Measurements from ENCODE around the gene YAF2.
A peak's percentile ranks its signal among the peaks of the same experiment; 100 is the strongest.

YAF2 gene

DNA sequence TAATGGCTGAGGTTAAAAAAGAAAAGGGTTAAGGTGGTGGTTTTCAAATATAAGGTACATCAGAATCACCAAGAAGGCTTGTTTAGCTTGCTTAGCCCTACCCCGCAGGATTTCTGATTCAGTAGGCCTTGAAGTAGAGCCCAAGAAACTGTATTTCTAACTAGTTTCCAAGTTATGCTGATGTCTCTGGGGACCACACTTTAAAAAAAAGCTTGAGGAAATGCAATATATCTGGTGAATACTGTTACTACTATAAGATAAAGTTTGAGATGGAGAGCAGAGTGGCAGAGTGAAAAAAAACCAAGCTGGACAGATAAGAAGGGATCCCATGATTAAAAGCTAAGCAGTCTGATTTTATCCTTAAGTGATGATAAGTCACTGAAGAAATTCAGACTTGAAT is 75.1 kb downstream of the YAF2 start:
- Histone ChIP-seq H3K9ac (ENCODE audit: low read depth, low read length) (no peak overlapping the region), H3K4me3 (ENCODE audit: low read length) (no peak overlapping the region), H3K9me3 (ENCODE audit: insufficient read depth, low read depth, low read length) (no peaks in the 10 kb centered on the region), H3K36me3 (ENCODE audit: insufficient read depth, low read depth, low read length) (no peaks in the 10 kb centered on the region), H3K27me3 (ENCODE audit: insufficient read depth, low read length) (no peaks in the 10 kb centered on the region), H3K4me1 (ENCODE audit: insufficient read depth, low read length) (no peaks in the 10 kb centered on the region), H3K27ac (ENCODE audit: low read length) (no peak overlapping the region)

DNA sequence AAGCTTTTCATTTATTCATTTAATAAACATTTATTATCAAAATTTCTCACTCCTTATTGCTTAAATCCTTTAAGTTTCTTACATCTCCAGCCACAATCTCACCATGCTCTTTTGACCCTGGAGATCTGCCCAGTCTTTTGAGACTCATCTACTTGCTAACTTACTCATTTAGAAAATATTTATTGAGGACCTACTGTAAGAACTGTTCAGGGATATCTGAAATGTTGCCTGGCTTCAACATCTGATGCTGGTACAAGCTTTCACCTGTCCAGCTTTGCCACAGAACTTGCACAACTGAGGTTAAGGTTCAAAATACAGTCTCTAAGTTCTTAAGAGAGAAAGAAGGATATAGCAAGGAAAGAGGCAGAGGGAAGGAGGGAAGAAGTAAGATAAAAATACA is 75.9 kb downstream of the YAF2 start:
- no peaks in the 10 kb centered on the region for H3K4me1 ChIP-seq (ENCODE audit: insufficient read depth, low read length)
- no peaks in the 10 kb centered on the region for H3K9me3 ChIP-seq (ENCODE audit: insufficient read depth, low read depth, low read length)
- H3K4me3 ChIP-seq (ENCODE audit: low read length), result no peak overlapping the region
- H3K9ac ChIP-seq (ENCODE audit: low read depth, low read length), result no peak overlapping the region
- no peaks in the 10 kb centered on the region for H3K36me3 ChIP-seq (ENCODE audit: insufficient read depth, low read depth, low read length)
- H3K27me3 ChIP-seq (ENCODE audit: insufficient read depth, low read length), result no peaks in the 10 kb centered on the region
- no peak overlapping the region for H3K27ac ChIP-seq (ENCODE audit: low read length)

DNA sequence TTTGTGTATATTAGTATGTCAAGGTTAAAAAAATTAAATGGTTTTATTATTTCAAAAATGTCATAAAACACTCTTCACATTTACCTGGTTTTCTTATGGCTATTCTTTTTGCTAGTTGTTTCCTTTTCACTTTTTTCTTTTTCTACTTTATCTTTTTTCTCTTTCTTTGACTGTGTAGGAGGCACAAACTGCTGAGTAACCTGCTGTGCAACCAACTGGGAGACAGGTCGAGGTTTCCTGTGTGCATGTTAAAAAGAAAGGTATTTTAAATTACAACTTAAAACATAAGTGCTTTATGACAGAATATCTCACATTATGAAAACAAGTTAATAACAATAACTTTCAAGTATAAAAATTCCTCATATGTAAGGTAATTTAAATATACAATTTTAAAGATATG is 76.5 kb downstream of the YAF2 start:
- H3K27ac ChIP-seq (ENCODE audit: low read length), result no peak overlapping the region
- H3K27me3 ChIP-seq (ENCODE audit: insufficient read depth, low read length), result no peaks in the 10 kb centered on the region
- H3K9ac ChIP-seq (ENCODE audit: low read depth, low read length), result no peak overlapping the region
- no peaks in the 10 kb centered on the region for H3K4me1 ChIP-seq (ENCODE audit: insufficient read depth, low read length)
- no peaks in the 10 kb centered on the region for H3K9me3 ChIP-seq (ENCODE audit: insufficient read depth, low read depth, low read length)
- H3K36me3 ChIP-seq (ENCODE audit: insufficient read depth, low read depth, low read length), result no peaks in the 10 kb centered on the region
- no peak overlapping the region for H3K4me3 ChIP-seq (ENCODE audit: low read length)

DNA sequence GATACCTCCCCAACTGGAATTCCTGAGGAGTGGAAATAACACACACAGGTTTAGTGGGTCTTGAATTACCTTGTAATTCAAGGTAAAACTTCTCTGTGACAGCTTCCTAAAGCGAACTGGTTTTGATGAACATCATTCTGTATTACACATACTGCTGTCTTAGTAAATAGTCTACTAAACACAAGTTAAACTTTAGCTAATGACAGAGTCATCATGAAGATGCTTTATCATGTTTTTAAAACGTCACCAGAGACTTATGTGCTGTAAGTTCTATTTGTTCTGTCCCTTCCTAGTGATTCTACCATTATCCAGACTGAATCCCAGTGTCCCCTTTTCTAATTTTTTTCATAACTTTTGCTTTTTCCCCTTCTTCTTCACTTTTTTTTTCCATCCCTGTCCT is 81.8 kb downstream of the YAF2 start:
- Histone ChIP-seq H3K4me3 (ENCODE audit: low read length) (no peak overlapping the region), H3K27ac (ENCODE audit: low read length) (no peak overlapping the region), H3K4me1 (ENCODE audit: insufficient read depth, low read length) (no peaks in the 10 kb centered on the region), H3K36me3 (ENCODE audit: insufficient read depth, low read depth, low read length) (no peaks in the 10 kb centered on the region), H3K9ac (ENCODE audit: low read depth, low read length) (no peak overlapping the region), H3K9me3 (ENCODE audit: insufficient read depth, low read depth, low read length) (no peaks in the 10 kb centered on the region), H3K27me3 (ENCODE audit: insufficient read depth, low read length) (no peaks in the 10 kb centered on the region)

DNA sequence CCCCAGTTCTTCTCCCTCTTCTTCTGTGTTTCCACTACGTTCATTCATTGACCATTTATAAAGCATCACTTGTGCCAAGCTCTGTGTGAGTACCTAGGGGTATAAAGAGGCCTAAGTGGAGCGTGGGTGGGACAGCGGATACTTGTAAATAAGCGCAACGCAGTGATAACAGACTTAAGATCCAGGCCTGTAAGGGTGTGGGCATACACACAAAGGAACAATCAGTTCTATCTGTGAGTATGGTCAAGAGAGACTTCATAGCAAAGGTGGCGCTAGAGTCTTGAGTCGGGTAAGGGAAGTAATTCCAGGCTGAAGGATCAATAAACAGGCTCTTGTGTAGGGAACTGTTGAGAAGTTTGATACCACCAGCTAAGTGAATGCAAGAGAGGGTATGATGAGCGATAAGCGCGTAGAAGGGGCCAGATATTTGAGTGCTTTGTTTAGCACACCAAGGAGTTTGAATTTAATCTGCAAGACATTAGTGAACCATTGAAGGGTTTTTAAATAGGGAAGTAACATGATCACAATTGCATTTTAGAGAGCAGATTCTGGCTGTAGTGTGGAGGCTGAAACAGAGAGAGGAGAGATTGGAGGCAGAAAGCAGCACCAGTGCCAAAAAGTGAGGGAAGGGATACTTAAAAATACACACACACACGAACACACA is 92.4 kb downstream of the YAF2 start:
- Histone ChIP-seq H3K27me3 (ENCODE audit: insufficient read depth, low read length) (peaks cover 12% of the 10 kb centered on the region), H3K9me3 (ENCODE audit: insufficient read depth, low read depth, low read length) (no peaks in the 10 kb centered on the region), H3K27ac (ENCODE audit: low read length) (no peak overlapping the region), H3K4me1 (ENCODE audit: insufficient read depth, low read length) (peaks cover 17% of the 10 kb centered on the region), H3K9ac (ENCODE audit: low read depth, low read length) (peak overlapping the region; percentile 61; the same call in 1 of the 2 replicates), H3K4me3 (ENCODE audit: low read length) (peak overlapping the region; percentile 93), H3K36me3 (ENCODE audit: insufficient read depth, low read depth, low read length) (no peaks in the 10 kb centered on the region)

DNA sequence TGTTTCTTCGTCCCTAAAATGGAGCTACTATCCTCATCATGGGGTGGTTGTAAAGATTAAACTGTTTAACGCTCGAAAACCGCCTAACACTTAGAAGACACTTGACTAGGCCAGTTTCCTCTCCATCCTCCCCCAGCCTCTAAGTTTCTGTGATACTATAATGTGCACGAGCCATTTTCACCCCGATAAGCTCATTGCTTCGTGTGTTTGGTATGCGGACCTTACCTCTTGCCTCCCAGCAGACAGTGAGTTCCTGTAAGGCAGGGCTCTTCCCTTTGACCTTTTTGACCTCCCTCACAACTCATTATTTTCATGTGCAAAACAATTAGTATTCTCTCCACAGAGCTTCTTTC is 92.9 kb downstream of the YAF2 start:
- Histone ChIP-seq H3K9me3 (ENCODE audit: insufficient read depth, low read depth, low read length) (no peaks in the 10 kb centered on the region), H3K36me3 (ENCODE audit: insufficient read depth, low read depth, low read length) (no peaks in the 10 kb centered on the region), H3K27ac (ENCODE audit: low read length) (no peak overlapping the region), H3K27me3 (ENCODE audit: insufficient read depth, low read length) (peaks cover 12% of the 10 kb centered on the region), H3K9ac (ENCODE audit: low read depth, low read length) (peak overlapping the region; percentile 61; the same call in 1 of the 2 replicates), H3K4me1 (ENCODE audit: insufficient read depth, low read length) (peaks cover 17% of the 10 kb centered on the region), H3K4me3 (ENCODE audit: low read length) (peak overlapping the region; percentile 93)

DNA sequence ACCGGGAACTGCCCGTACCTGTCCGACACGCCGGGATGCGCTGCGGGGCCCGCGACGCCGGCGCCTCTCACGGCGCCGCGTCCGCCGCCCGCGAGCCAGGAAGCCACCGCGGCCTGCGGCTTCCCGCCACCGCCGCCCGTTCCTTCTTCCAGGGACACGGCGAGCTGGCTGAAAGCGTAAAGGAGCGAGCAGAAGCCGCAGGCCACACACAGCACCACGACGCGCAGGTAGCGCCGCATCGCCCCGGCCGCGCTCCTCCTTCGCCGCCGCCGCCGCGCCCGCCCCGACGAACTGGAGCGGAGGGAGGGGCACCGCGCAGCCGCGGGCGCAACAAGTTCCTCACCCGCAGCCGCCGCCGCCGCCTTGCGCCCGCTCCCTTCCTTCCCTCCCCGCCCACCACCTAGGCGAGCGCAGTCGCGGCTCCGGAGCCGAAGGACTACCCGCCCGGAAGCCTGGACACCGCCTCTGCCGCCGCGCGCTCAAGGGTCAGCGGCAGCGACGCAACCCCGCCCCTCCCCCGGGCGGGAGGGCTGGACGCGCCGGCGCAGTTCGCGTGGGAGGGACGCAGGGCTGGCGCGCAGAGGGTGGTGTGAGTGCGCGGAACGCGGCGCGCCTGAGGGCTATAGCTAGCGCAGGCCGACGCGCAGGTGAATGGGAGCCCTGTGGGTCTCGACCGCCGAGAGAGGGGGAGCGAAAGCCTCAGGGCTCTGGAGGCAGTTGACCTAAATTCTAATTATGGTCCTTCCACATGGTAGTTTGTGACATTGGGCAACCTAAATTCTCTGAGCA is 93.4 kb downstream of the YAF2 start, which contains the start of gene GXYLT1:
TSS of gene GXYLT1 (minus strand) at position 467 of the 789 bp plus-strand sequence. CDS start at position 239, 228 bp downstream.
- Histone ChIP-seq H3K4me1 (ENCODE audit: insufficient read depth, low read length) (peaks cover 17% of the 10 kb centered on the region), H3K36me3 (ENCODE audit: insufficient read depth, low read depth, low read length) (no peaks in the 10 kb centered on the region), H3K9me3 (ENCODE audit: insufficient read depth, low read depth, low read length) (no peaks in the 10 kb centered on the region), H3K27ac (ENCODE audit: low read length) (peak within 1 kb of the TSS; percentile 17), H3K9ac (ENCODE audit: low read depth, low read length) (peak within 1 kb of the TSS; percentile 89), H3K4me3 (ENCODE audit: low read length) (peak within 1 kb of the TSS; percentile 93), H3K27me3 (ENCODE audit: insufficient read depth, low read length) (peaks cover 12% of the 10 kb centered on the region)

DNA sequence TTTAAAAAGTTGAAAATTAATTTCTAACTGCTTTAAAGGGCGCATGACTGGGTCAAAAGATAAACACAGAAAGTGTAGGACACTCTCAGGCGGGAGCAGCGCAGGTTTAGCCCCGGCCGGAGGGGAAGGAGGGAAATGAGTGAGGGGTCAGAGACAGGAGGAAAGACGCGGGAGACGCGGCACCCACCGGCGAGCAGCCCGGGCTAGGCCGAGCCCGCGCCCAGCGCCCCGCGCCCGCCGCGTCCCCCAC is 94.0 kb downstream of the YAF2 start:
- H3K27me3 ChIP-seq (ENCODE audit: insufficient read depth, low read length), result peaks cover 12% of the 10 kb centered on the region

DNA sequence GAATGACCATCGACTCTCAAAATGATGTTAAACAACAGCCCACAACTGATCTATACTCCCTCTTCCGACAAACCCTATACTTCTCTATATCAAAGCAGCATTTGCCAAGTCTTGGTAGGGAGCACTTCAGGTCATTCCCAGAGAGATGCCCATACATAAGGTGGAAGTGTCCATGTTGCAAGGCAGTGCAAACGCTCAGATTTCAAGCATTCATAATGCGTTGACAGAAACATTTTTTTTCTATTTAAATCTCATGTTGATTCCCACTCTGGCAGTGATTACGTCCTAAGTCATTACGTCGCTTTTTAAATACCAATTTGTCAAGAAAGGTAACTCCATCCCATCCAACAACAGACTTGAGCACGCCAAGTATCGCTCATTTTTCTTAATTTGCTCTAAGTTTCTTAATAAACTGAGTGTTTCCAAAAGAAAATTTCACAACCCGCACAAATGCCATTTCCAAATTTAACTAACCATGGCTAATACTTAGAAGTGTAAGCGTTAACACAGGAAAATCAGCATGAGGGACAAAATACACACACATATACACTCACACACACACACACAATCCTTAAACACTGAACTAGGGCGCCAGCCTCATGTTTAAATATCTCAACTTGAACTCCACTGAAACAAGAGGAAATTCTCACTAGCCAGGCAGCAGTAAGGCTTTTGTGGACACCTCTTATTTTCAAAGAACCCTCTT is 94.4 kb downstream of the YAF2 start:
- peak overlapping the region; percentile 93 for H3K4me3 ChIP-seq (ENCODE audit: low read length)
- H3K27me3 ChIP-seq (ENCODE audit: insufficient read depth, low read length), result peaks cover 12% of the 10 kb centered on the region
- H3K27ac ChIP-seq (ENCODE audit: low read length), result peak overlapping the region; percentile 17
- H3K9ac ChIP-seq (ENCODE audit: low read depth, low read length), result peak overlapping the region; percentile 89
- no peaks in the 10 kb centered on the region for H3K36me3 ChIP-seq (ENCODE audit: insufficient read depth, low read depth, low read length)
- H3K9me3 ChIP-seq (ENCODE audit: insufficient read depth, low read depth, low read length), result no peaks in the 10 kb centered on the region
- H3K4me1 ChIP-seq (ENCODE audit: insufficient read depth, low read length), result peaks cover 17% of the 10 kb centered on the region

More for the DNA sequence above, 94.0 kb downstream of the YAF2 start:
- H3K4me1 ChIP-seq (ENCODE audit: insufficient read depth, low read length), result peaks cover 17% of the 10 kb centered on the region
- peak overlapping the region; percentile 89 for H3K9ac ChIP-seq (ENCODE audit: low read depth, low read length)
- H3K4me3 ChIP-seq (ENCODE audit: low read length), result peak overlapping the region; percentile 93
- no peaks in the 10 kb centered on the region for H3K9me3 ChIP-seq (ENCODE audit: insufficient read depth, low read depth, low read length)
- H3K36me3 ChIP-seq (ENCODE audit: insufficient read depth, low read depth, low read length), result no peaks in the 10 kb centered on the region
- peak overlapping the region; percentile 17 for H3K27ac ChIP-seq (ENCODE audit: low read length)

DNA sequence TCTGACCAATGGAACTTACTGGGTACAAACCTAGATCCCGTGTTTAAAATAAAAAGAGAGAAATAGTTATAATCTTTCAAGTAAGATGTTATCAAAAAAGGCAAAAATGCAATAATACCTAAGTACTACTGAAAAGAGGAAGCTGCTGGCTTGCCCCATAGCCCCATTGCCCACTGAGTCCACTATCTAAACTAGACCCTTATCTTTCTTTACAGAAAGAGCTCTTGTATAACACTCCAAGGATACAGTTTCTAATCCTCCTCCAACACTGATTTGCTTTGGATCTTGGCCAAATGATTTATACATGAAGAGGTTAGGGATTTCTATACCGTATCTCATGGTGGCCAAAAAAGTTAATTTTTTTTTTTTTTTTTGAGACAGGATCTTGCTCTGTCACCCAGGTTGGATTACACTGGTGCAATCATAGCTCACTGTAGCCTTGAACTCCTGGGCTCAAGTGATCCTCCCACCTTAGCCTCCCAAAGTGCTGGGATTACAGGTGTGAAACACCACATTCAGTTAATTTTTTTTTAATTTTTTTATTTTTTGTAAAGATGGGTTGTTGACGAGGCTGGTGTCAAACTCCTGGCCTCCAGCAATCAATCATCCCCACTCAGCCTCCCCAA is 96.0 kb downstream of the YAF2 start:
- Histone ChIP-seq H3K4me3 (ENCODE audit: low read length) (no peak overlapping the region), H3K27me3 (ENCODE audit: insufficient read depth, low read length) (peaks cover 12% of the 10 kb centered on the region), H3K9ac (ENCODE audit: low read depth, low read length) (no peak overlapping the region), H3K9me3 (ENCODE audit: insufficient read depth, low read depth, low read length) (no peaks in the 10 kb centered on the region), H3K36me3 (ENCODE audit: insufficient read depth, low read depth, low read length) (no peaks in the 10 kb centered on the region), H3K4me1 (ENCODE audit: insufficient read depth, low read length) (peaks cover 17% of the 10 kb centered on the region), H3K27ac (ENCODE audit: low read length) (no peak overlapping the region)

DNA sequence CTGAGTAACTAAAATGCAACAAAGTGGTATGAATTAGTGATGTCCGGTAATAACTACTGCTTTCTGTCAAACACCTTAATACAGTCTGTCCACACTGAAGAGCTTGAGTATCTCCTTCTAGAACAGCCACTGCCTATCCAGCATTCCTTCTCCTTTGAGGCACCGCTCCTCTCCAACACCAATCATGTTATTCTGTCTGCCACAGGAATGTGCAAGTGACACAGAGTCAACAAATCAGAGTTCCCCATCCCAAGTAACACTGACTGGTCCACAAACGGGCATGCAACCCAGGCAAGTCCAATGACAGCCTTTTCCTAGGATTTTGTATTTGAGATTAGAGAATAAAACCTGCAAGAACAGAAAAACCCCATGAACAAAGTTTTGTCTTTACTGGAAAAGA is 97.1 kb downstream of the YAF2 start:
- H3K27me3 ChIP-seq (ENCODE audit: insufficient read depth, low read length), result peaks cover 12% of the 10 kb centered on the region
- H3K36me3 ChIP-seq (ENCODE audit: insufficient read depth, low read depth, low read length), result no peaks in the 10 kb centered on the region
- no peak overlapping the region for H3K9ac ChIP-seq (ENCODE audit: low read depth, low read length)
- H3K4me1 ChIP-seq (ENCODE audit: insufficient read depth, low read length), result peaks cover 13% of the 10 kb centered on the region
- H3K27ac ChIP-seq (ENCODE audit: low read length), result no peak overlapping the region
- H3K4me3 ChIP-seq (ENCODE audit: low read length), result no peak overlapping the region
- no peaks in the 10 kb centered on the region for H3K9me3 ChIP-seq (ENCODE audit: insufficient read depth, low read depth, low read length)

Measured in iPS-20b (cell line).